ENCODE data around the gene CLVS2.

CLVS2 gene

GRCh38 chr6:123027408-123027807 is 31.4 kb downstream of the CLVS2 start:
- no peak for DNase-seq

GRCh38 chr6:123028263-123028662 is 32.2 kb downstream of the CLVS2 start:
- DNase-seq: no peak

GRCh38 chr6:123030282-123030681 is 34.2 kb downstream of the CLVS2 start:
- no peak for DNase-seq

- DNase-seq: no peak
Observed at GRCh38 chr6:123036648-123037047, 40.6 kb downstream of the CLVS2 start.

GRCh38 chr6:123039431-123039830 is 43.4 kb downstream of the CLVS2 start:
- DNase-seq: no peak

GRCh38 chr6:123042401-123042800 is 46.4 kb downstream of the CLVS2 start:
- no peak for DNase-seq

- no peak for DNase-seq
Observed at GRCh38 chr6:123044341-123044860, 48.4 kb downstream of the CLVS2 start.

GRCh38 chr6:123053602-123054225 is 57.7 kb downstream of the CLVS2 start:
- DNase-seq: no peak

- no peak for DNase-seq
Observed at GRCh38 chr6:123055256-123055655, 59.2 kb downstream of the CLVS2 start.

- no peak for DNase-seq
Observed at GRCh38 chr6:123062670-123063069, 66.6 kb downstream of the CLVS2 start.

- no peak for DNase-seq
Observed at GRCh38 chr6:123064038-123064437, 68.0 kb downstream of the CLVS2 start.

- no peak for DNase-seq
Observed at GRCh38 chr6:123074616-123075015, 78.6 kb downstream of the CLVS2 start.

GRCh38 chr6:123085403-123085802 is 89.4 kb downstream of the CLVS2 start:
- DNase-seq: no peak

GRCh38 chr6:123089226-123089625 is 93.2 kb downstream of the CLVS2 start:
- no peak for DNase-seq

- DNase-seq: no peak
Observed at GRCh38 chr6:123091091-123091895, 95.3 kb downstream of the CLVS2 start.

- DNase-seq: no peak
Observed at GRCh38 chr6:123091896-123092271, 95.8 kb downstream of the CLVS2 start.

GRCh38 chr6:123094795-123095194 is 98.8 kb downstream of the CLVS2 start:
- no peak for DNase-seq

- no peak for DNase-seq
Observed at GRCh38 chr6:123105561-123105960, 109.5 kb downstream of the CLVS2 start.

- DNase-seq: no peak
Observed at GRCh38 chr6:123116370-123116769, 120.3 kb downstream of the CLVS2 start.

GRCh38 chr6:123117145-123117908 is 121.3 kb downstream of the CLVS2 start:
- DNase-seq: peak; percentile 15

- DNase-seq: no peak
Observed at GRCh38 chr6:123118811-123119210, 122.8 kb downstream of the CLVS2 start.
